ENCODE data around the gene PPP1R14B.

GRCh38 chr11:64292460-64293254 lies 45.9 kb upstream of the PPP1R14B start:
- TF ChIP-seq EZH2 (IDR thresholded peaks at IDR 0.05; ENCODE audit: insufficient read depth, poor library complexity, severe bottlenecking) (peak; percentile 81), EZH2phosphoT487 (IDR thresholded peaks at IDR 0.05; ENCODE audit: insufficient read depth, low read depth) (no peak)

All from GM23248 (cell line).